MG63 (cell line): ENCODE measurements around the gene MAPT. TPM values are rescaled to one million over a fixed set of nuclear protein-coding genes. Genes with fewer than 3 reads are reported as not detected.
"Not testable (repeated sequence)": the region's sequence is repeated elsewhere in the genome, so short reads cannot be mapped to it uniquely, and the experiment has no call there.

Source experiments
- DNase-seq: peaks from one replicate; pipeline ENCODE4 v3.0.0-alpha.2; 2020
- H3K27me3 ChIP-seq: fragments of 250-450 bp; sonication (Bioruptor Pico); 2 replicates; pipeline ENCODE4 v1.5.1; 2020; ENCODE audit warnings: mild to moderate bottlenecking, moderate library complexity
- H3K36me3 ChIP-seq: fragments of 250-450 bp; sonication (Bioruptor Pico); 2 replicates; pipeline ENCODE4 v1.5.1; 2020; ENCODE audit warnings: mild to moderate bottlenecking, moderate library complexity
- H3K4me3 ChIP-seq: fragments of 250-450 bp; sonication (Bioruptor Pico); 2 replicates; pipeline ENCODE4 v1.5.1; 2020; ENCODE audit warnings: mild to moderate bottlenecking, moderate library complexity
- H3K9me3 ChIP-seq: fragments of 250-450 bp; sonication (Bioruptor Pico); 2 replicates; pipeline ENCODE4 v1.5.1; 2020; ENCODE audit warnings: mild to moderate bottlenecking, moderate library complexity
- total RNA-seq: library from RNA; depleted of rRNA; stranded (reverse); fragments of >200 nt; shearing (Covaris generic); gene quantifications from 2 replicates; pipeline ENCODE4 v1.2.3, GENCODE V29; 2014; ENCODE audit warnings: low replicate concordance

The MAPT gene
- total RNA-seq, 1 experiment from 2014 or later, result 0.43 TPM

DNA sequence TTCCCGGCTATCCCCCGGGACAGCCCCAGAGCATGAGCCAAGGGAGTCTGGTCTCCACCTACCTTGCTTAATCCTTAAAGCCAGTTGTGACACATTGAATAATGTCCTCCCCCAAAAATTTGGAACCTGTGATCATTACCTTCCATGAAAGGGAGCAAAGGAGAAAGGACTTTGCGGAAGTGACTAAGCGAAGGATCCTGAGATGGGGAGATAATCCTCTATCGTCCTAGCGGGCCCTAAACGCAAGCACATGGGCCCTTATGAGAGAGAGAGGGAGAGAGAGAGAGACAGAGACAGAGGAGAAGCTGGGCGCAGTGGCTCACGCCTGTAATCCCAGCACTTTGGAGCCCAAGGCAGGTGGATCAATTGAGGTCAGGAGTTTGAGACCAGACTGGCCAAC, 40.1 kb upstream of the MAPT start:
- no peaks in the 10 kb centered on the region for H3K36me3 ChIP-seq
- H3K27me3 ChIP-seq, result peaks cover 10% of the 10 kb centered on the region
- no peaks in the 10 kb centered on the region for H3K9me3 ChIP-seq
- DNase-seq, result no peak
- no peak overlapping the region for H3K4me3 ChIP-seq

DNA sequence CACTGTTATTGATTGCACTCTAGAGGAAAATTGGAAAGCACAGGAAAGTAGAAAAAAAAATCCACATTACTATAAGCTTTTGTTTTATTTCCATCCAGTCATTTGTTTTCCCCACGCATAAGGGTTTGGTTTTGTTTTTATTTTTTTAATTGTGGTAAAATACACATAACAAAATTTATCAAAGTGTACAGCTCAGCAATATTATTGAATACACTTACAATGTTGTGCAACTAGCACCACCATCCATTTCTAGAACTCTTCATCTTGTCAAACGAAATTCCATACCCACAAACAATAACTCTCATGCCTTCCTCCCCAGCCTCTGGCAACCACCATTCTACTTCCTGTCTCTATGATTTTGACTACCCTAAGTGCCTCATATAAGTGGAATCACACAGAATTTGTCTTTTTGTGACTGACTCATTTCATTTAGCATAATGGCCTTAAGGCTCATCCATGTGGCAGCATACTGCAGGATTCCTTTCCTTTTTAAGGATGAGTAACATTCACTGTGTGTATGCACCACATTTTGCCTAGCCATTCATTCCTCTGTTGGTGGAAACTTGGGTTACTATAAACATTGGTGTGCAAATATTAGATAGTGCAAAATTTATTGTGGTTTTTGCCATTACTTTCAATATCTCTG, 38.5 kb upstream of the MAPT start:
- H3K9me3 ChIP-seq, result no peaks in the 10 kb centered on the region
- no peak overlapping the region for H3K4me3 ChIP-seq
- H3K27me3 ChIP-seq, result peaks cover 14% of the 10 kb centered on the region
- no peak for DNase-seq
- H3K36me3 ChIP-seq, result no peaks in the 10 kb centered on the region

DNA sequence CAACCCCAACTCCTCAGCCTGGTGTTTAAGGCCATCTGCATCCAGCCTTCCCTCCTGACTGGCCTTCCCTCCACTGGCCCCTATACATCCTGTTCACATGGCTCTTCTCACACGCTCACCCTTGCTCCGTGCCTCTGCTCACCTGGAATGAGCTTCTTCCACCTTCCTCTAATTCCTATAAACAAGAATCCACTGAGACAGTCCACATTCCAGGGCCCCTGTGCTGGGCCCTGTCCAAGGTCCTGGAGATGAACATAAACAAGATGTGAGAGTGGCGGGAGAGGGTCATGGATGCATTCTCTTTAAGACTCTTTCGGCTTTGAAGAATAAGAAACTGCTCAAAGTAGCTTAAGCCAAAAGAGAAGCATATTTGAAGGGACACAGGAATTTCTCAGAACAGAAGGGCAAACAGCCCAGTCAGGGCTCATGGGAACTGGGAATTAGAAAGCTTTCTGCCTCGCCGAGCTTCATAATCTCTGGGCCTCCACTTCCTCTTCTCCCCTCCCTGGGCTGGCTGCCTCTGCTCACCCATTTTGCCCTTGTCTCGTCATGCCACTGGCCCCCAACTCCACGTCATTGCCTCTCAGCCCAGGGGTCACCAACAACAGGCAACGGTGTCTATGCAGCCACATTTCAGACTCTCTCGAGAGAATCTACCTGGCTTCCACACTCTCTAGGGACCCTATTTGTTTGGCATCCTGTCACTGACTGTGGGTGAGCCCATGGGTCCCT, 36.2 kb upstream of the MAPT start:
- DNase-seq, result no peak
- H3K9me3 ChIP-seq, result peaks cover 3% of the 10 kb centered on the region; the same call in 1 of the 2 replicates
- H3K4me3 ChIP-seq, result no peak overlapping the region
- peaks cover 23% of the 10 kb centered on the region for H3K27me3 ChIP-seq
- H3K36me3 ChIP-seq, result no peaks in the 10 kb centered on the region

DNA sequence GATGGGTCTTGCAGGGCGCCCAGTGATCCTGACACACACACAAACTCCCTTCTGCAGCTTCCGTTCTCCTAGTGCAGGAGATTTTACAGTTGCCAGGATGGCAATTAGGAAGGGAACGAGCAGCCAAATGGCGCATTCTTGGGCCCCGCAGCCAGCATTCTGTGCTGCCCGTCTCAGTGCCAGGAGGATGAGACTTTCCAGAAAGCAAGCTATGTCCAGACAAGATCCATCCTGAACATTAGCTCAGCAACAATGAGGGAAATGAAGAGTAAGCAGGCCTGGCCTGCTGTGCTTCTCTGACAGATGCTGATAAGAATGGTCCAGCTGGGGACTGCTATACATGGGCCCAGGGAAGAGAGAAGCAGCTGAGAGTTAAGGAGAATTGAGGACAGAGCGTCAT, 33.2 kb upstream of the MAPT start:
- H3K27me3 ChIP-seq, result peaks cover 49% of the 10 kb centered on the region
- peaks cover 3% of the 10 kb centered on the region; the same call in 1 of the 2 replicates for H3K9me3 ChIP-seq
- no peak for DNase-seq
- H3K36me3 ChIP-seq, result no peaks in the 10 kb centered on the region
- no peak overlapping the region for H3K4me3 ChIP-seq

DNA sequence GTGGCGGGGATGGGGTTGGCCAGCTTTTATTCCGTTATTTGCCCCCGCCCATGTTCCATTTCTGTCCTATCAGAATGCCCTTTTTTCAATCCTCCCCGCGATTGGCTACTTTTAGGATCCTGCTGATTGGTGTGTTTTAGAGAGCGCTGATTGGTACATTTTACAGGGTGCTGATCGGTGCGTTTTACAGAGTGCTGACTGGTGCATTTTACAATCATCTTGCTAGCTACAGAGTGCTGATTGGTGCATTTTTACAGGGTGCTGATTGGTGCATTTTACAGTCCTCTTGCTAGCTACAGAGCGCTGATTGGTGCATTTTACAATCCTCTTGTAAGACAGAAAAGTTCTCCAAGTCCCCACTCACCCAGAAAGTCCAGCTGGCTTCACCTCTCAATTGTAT, 32.2 kb upstream of the MAPT start:
- not testable (repeated sequence) for DNase-seq

DNA sequence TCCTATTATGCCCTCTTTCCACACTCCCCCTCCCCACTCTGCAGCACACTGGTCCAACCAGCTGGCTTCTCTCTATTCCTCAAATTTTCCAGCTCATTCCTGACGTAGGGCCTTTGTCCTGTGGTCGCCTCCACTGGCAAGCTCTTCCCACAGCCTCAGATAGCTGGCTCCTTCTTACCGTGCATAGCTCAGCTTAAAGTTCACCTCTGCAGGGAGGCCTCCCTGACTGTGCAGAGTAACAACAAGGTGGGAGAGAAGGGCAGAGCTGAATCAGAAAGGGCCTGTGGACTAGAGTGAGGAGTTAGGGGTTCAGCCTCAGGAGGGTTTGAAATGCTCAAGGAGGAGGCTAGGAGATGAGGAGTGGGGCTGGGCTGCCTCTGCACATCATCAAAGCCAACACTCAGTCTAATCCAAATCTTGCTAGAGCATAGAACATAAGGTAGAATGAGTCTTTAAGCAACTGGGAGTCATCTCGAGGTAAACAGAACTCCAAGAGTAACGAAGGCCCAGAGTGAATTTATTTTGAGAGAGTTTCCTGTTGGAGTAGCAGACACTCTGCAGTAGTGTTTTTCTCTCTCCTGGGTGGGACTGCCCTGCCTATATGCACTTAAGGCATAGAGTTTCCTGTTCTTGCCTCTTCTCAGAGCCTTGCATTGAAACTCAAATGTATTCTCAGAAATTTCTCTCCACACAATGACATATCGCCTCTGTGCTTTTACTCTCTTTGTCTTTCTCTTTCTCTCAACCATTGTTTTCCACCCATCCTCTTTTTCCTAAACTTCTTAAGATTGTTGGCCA, 30.3 kb upstream of the MAPT start:
- peaks cover 3% of the 10 kb centered on the region; the same call in 1 of the 2 replicates for H3K9me3 ChIP-seq
- peaks cover 51% of the 10 kb centered on the region for H3K27me3 ChIP-seq
- DNase-seq, result no peak
- H3K4me3 ChIP-seq, result no peak overlapping the region
- H3K36me3 ChIP-seq, result no peaks in the 10 kb centered on the region

More for the DNA sequence above, 32.2 kb upstream of the MAPT start:
- not testable (repeated sequence) for H3K36me3 ChIP-seq, H3K9me3 ChIP-seq, H3K4me3 ChIP-seq
- H3K27me3 ChIP-seq, result peaks cover 56% of the 10 kb centered on the region

DNA sequence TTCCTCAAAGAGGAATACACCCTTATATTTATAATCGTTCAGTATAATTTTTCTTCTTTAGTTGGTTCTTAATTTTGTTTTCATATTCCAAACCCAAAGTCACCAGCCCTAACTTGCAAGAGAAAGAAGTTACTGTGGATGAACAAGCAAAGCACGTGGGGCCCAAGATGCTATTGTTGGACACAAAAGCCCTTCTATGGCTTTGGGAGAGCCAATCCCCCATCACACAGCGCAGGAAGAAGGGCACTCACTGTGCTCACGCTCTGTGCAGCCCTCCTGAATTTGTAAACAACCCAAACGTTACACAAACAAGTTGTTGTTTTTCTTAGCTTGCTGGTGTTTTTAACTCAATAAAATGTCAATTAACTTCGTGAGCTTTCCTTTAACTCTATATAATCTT, 27.2 kb upstream of the MAPT start:
- Histone ChIP-seq H3K27me3 (peaks cover 39% of the 10 kb centered on the region), H3K36me3 (no peaks in the 10 kb centered on the region), H3K4me3 (no peak overlapping the region), H3K9me3 (peaks cover under 1% of the 10 kb centered on the region; the same call in 1 of the 2 replicates)
- DNase-seq, result no peak

DNA sequence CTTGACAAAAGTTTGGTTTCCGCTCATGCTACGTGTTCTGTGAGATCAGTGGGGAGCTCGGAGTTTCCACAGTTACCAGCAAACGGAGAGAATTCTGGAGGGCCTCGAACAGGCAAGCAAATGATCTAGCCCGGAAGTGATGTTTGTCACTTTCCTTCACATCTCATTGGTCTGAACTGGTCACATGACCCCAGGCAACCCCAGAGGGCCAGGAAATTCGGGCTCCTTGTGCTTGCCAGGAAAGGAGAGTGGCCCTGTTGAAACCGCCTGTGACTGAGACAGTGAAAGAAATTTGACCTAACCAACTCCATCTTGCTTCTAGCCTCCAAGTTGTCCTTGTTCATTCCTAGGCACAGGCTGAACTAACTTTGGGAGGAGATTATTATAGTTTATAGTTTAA, 26.7 kb upstream of the MAPT start:
- H3K27me3 ChIP-seq, result peaks cover 37% of the 10 kb centered on the region
- no peaks in the 10 kb centered on the region for H3K36me3 ChIP-seq
- H3K9me3 ChIP-seq, result no peaks in the 10 kb centered on the region
- H3K4me3 ChIP-seq, result no peak overlapping the region
- no peak for DNase-seq

DNA sequence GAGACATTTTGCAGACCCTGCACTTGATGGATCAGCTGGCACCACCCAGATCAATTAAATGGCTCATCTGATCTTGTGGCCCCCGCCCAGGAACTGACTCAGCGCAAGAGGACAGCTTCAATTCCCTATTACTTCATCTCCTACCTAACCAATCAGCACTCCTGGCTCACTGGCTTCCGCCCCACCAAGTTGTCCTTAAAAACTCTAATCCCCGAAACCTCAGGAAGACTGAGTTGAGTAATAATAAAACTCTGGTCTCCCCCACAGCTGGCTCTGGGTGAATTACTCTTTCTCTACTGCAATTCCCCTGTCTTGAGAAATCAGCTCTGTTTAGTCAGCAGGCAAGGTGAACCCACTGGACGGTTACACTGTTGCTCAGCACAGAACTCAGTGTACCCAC, 26.1 kb upstream of the MAPT start:
- no peak for DNase-seq
- Histone ChIP-seq H3K36me3 (no peaks in the 10 kb centered on the region), H3K9me3 (no peaks in the 10 kb centered on the region), H3K4me3 (no peak overlapping the region), H3K27me3 (peaks cover 32% of the 10 kb centered on the region)

DNA sequence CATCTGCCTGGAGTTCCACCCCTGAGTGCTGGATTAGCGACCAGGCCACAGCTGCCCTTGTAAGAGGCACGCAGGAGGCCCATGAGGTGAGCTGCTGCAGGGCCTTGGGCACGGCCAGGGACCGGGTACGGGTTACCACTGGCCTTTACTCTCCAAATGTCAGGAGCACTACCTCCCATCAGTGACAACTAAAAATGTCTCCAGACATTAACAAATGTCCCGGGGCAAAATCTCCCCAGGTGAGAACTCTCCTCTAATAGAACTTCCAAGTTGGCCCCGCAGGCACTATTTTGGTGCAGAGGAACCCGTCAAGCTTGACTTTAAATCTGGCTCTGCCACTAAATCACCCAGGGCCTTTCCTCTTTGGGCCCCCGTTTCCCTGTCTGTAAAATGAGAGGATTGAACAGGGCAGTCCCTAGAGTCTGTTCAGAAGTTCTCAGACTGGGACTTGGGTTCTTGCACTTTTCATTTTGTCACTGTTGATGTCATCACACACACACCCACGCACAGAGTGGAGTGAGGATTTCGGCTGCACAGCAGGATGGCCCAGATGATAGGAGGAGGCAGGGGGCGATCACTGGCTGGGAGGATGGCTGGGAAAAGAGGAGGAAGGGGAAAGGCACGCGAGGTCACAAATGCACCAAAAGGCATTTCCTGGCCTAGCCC, 24.5 kb upstream of the MAPT start:
- peaks cover 22% of the 10 kb centered on the region for H3K27me3 ChIP-seq
- no peak overlapping the region for H3K4me3 ChIP-seq
- no peaks in the 10 kb centered on the region for H3K9me3 ChIP-seq
- DNase-seq, result no peak
- H3K36me3 ChIP-seq, result no peaks in the 10 kb centered on the region

DNA sequence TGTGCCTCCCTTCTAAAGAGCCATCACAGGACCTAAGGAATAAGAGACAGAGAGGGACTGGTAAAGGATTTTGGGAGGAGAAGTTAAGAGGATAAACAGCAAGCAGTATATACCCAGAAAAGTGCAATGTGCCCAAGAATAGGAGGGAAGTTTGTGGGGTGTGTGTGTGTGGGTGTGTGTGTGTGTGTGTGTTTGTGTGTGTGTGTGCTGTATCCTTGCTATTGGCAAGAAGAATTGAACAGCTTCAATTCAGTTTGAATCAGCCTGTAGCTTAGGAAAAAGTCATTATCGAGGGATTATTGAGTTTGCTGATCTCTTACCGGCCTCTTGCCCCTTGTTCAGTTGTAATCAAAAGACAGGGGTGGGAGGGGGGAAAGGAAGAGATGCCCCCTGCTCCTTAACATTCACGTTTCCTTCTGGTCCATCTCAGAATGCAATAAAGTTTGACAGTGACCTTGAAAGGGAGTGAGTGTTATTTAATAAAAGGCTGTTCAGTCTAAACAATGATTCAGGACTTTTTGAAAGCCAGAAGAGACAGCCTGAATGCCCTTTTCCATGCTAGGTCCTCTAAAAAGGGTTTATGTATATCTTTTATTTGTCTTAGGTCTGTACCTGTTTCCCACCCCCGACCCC, 23.9 kb upstream of the MAPT start:
- peaks cover 21% of the 10 kb centered on the region for H3K27me3 ChIP-seq
- H3K4me3 ChIP-seq, result no peak overlapping the region
- DNase-seq, result no peak
- no peaks in the 10 kb centered on the region for H3K9me3 ChIP-seq
- no peaks in the 10 kb centered on the region for H3K36me3 ChIP-seq

DNA sequence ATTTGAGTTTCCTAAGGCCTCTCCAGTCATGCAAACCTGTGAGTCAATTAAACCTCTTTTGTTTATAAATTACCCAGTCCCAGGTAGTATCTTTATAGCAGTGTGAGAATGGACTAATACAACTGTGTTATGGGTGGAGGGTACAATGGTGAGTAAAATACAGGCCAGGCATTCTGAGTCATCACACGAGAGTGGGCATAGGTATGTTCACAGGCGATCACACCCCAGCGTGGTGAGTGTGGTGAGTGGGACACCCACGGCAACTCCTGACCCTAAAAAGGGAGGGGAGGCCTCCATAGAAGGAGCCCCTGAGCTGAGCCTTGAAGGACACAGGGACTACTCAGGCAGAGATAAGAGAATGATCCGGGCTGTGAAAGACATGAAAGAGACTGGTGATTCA, 22.6 kb upstream of the MAPT start:
- Histone ChIP-seq H3K36me3 (no peaks in the 10 kb centered on the region), H3K27me3 (peaks cover 22% of the 10 kb centered on the region), H3K4me3 (no peak overlapping the region), H3K9me3 (no peaks in the 10 kb centered on the region)
- no peak for DNase-seq

DNA sequence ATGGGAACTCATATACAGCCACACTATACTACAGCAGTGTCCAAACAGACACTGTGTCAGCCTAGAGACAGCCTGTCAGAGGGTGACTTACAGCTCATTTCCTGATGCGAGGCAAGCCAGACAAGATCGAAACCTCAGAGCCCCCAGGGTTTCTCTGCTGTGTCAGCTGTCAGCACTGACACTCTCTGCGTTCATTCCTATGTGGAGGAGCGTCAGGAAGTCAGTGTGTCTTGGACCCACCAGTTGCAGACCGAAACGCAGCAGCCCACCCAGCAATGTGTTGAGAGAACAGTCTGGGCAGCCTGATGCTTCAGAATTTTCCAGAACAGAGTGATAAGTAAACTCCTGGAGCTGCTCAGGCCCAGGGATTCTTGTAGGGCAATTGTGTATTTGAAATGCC, 20.6 kb upstream of the MAPT start:
- H3K36me3 ChIP-seq, result no peaks in the 10 kb centered on the region
- H3K9me3 ChIP-seq, result no peaks in the 10 kb centered on the region
- no peak for DNase-seq
- peaks cover 39% of the 10 kb centered on the region for H3K27me3 ChIP-seq
- no peak overlapping the region for H3K4me3 ChIP-seq

DNA sequence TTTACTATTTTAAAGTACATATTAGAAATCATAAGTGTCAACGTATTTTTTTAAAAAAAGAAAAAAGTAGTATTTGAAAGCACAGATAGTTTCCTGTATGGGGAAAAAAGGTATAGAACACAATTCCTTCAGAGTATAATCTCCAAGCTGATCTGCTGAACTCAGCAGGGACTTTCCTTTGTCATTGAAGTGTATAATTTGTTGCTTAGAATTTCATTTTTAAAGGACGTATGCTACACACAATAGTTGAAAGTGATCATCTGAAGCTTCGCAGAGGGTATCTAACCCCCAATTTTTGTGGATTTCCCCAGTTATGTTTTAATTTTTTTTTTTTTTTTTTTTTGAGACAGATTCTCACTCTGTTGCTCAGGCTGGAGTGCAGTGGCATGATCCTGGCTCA, 20.2 kb upstream of the MAPT start:
- H3K4me3 ChIP-seq, result no peak overlapping the region
- DNase-seq, result no peak
- peaks cover 39% of the 10 kb centered on the region for H3K27me3 ChIP-seq
- no peaks in the 10 kb centered on the region for H3K36me3 ChIP-seq
- H3K9me3 ChIP-seq, result no peaks in the 10 kb centered on the region

DNA sequence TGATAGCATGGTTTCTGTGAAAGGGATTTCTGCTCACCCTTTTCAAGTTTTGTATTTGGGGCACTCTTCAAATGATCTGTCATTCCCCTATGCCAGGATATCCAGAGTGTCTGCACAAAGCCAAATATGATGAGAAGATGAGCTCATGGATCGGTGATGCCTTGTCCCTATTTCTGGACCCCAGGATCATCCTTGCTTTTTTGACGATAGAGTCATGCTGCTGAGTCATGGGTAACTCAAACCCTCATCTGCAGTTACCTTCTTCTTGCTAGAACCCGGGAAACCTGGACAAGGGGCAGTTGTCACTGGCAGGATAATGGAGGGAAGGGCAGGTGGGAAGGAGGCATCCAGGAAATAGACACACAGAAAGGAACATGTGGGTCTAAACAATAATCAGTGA, 17.8 kb upstream of the MAPT start:
- no peaks in the 10 kb centered on the region for H3K9me3 ChIP-seq
- DNase-seq, result no peak
- H3K27me3 ChIP-seq, result peaks cover 46% of the 10 kb centered on the region
- H3K4me3 ChIP-seq, result no peak overlapping the region
- no peaks in the 10 kb centered on the region for H3K36me3 ChIP-seq

DNA sequence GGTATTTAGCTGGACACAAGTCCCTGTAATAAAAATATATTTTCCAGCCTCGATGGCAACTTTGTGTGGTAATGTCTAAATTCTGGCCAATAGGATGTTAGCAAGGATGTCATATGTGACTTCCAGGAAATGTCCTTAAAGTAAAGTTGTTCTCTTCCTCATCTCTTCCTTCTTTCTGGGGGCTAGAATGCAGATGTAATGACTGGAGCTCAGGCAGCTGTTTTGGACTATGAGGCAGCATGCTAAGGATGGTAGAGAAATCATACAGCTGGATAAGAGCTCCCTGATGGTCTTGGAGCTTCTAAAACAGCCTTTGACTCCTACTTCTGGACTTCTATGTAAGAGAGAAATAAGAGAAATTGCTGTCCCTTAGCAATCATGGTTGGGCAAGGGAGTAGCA, 16.9 kb upstream of the MAPT start:
- Histone ChIP-seq H3K4me3 (no peak overlapping the region), H3K9me3 (no peaks in the 10 kb centered on the region), H3K36me3 (no peaks in the 10 kb centered on the region), H3K27me3 (peaks cover 46% of the 10 kb centered on the region)
- DNase-seq, result no peak
